NCI-H345 treated with DMSO at 0.1 percent for 48 hours (cell line): ENCODE results near the gene LDB2.

Experiments used
- DNase-seq: peaks from one replicate; lab custom pipeline; 2025; ENCODE audit not compliant: unreplicated experiment; lab: John Stamatoyannopoulos, UW

Gene LDB2

GRCh38 chr4:16844816-16845586 is 53.4 kb downstream of the LDB2 start:
- DNase-seq, result no peak

- DNase-seq, result no peak
These were observed 54.5 kb downstream of the LDB2 start for GRCh38 chr4:16843831-16844508.

- no peak for DNase-seq
These were observed 60.1 kb downstream of the LDB2 start for GRCh38 chr4:16838226-16838875.

- no peak for DNase-seq
These were observed 61.0 kb downstream of the LDB2 start for GRCh38 chr4:16837475-16837874.

GRCh38 chr4:16836324-16836723 is 62.1 kb downstream of the LDB2 start:
- DNase-seq, result no peak

GRCh38 chr4:16835597-16836247 is 62.7 kb downstream of the LDB2 start:
- DNase-seq, result no peak

GRCh38 chr4:16834814-16835213 is 63.6 kb downstream of the LDB2 start:
- DNase-seq, result no peak

GRCh38 chr4:16833722-16834121 is 64.7 kb downstream of the LDB2 start:
- DNase-seq, result no peak

GRCh38 chr4:16830081-16830480 is 68.4 kb downstream of the LDB2 start:
- no peak for DNase-seq

GRCh38 chr4:16827794-16828724 is 70.4 kb downstream of the LDB2 start:
- no peak for DNase-seq

GRCh38 chr4:16827045-16827444 is 71.4 kb downstream of the LDB2 start:
- DNase-seq, result no peak

- no peak for DNase-seq
These were observed 72.0 kb downstream of the LDB2 start for GRCh38 chr4:16826406-16826910.

GRCh38 chr4:16824278-16824806 is 74.1 kb downstream of the LDB2 start:
- DNase-seq, result no peak

GRCh38 chr4:16820329-16820728 is 78.1 kb downstream of the LDB2 start:
- no peak for DNase-seq

- DNase-seq, result no peak
These were observed 78.8 kb downstream of the LDB2 start for GRCh38 chr4:16819652-16820051.

- no peak for DNase-seq
These were observed 80.4 kb downstream of the LDB2 start for GRCh38 chr4:16818005-16818404.

- DNase-seq, result no peak
These were observed 81.2 kb downstream of the LDB2 start for GRCh38 chr4:16817286-16817685.

- DNase-seq, result no peak
These were observed 84.1 kb downstream of the LDB2 start for GRCh38 chr4:16814361-16814760.

- no peak for DNase-seq
These were observed 86.4 kb downstream of the LDB2 start for GRCh38 chr4:16812041-16812440.

- no peak for DNase-seq
These were observed 88.5 kb downstream of the LDB2 start for GRCh38 chr4:16809943-16810342.
